HG02571 (cell line): ENCODE measurements around the gene PLCH2.

Source experiments
- ATAC-seq: cut with Tn5 transposase; IDR thresholded peaks from one replicate; pipeline ENCODE4 v1.9.1; 2021; ENCODE audit warnings: mild to moderate bottlenecking, moderate library complexity; ENCODE audit not compliant: unreplicated experiment

PLCH2 gene

GRCh38 chr1:2528016-2528415, 51.9 kb downstream of the PLCH2 start:
- ATAC-seq = no peak

DNA sequence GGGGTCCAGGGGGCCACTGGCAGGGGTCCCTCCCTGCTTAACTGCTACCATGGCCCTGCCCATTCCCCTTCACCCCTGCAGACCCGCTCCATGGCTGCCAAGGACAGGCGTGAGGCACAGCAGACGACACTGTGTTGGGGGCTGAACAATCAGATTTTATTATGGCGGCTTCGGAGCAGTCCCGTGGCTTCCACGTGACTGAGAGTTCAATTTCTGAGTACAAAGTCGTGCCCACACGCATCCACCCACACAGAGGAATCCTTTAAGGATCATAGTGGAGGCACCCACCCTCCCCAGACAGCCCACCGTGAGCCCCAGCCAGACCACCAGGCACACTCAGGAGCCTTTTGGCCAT, 52.5 kb downstream of the PLCH2 start:
- no peak for ATAC-seq

DNA sequence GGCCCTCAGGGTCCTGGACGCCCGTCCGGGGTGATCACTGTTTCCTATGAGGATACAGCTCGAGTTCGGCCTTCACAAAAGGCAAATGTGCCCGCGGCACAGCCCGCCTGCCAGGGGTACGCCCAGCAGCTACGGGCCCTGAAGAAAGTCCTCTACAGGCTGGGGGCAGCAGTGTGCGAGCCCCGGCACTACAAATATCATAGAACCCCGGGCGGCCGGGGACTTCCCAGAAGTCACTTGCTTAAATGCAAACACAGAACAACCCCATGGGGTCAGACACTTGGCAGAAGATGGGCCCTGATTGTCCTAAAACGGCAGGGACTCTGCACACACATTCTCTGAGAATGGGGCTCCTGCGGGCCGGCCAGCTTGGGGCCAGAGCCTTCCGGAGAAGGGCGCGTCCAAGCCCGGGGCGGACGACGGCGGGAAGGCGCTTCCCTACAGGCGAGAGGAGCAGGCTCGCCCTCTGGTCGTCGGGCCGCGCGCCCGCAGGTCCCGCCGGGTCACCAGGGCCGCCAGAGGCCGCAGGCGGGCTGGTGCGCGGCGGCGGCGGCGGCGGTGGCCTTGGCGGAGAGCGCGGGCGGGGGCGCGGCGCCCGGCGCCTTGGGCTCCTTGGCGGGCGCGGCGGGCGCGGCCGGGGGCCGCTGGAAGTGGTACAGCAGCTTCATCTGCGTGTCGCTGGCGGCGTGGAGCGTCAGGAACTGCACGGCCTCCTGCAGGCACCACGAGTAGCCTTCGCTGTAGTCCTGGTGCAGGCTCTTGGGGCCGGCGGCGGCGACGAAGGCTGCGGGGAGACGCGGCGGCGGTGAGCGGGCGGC, 53.1 kb downstream of the PLCH2 start:
- no peak for ATAC-seq

GRCh38 chr1:2529784-2530512, 53.9 kb downstream of the PLCH2 start, which contains the start of gene HES5:
TSS of gene HES5 (minus strand) at chr1:2530263. CDS start at chr1:2530164, 99 bp downstream.
- no peak for ATAC-seq

- ATAC-seq = no peak
Measured at GRCh38 chr1:2530513-2531361, 54.6 kb downstream of the PLCH2 start.

GRCh38 chr1:2532485-2533160, 56.5 kb downstream of the PLCH2 start:
- ATAC-seq = no peak

DNA sequence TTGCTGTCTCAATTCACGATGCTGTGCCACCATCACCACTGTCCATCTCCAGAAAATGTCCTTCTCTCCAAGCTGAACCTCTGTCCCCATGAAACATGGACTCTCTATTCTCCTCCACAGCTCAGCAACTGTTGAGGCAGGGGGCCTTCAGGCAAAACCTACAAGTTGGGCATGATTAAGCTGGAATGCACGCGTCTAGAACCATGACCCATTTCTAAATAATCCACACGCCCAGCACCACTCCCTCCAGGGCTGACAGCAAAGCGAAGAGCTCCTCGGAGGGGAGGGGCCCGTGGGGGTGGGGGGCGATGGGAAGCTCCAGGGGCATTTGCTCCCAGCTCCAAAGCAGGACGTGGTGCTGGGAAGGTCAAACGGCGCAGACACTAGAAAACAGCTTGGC, 57.3 kb downstream of the PLCH2 start:
- ATAC-seq = no peak

- no peak for ATAC-seq
Measured at GRCh38 chr1:2534315-2534686, 58.2 kb downstream of the PLCH2 start.

DNA sequence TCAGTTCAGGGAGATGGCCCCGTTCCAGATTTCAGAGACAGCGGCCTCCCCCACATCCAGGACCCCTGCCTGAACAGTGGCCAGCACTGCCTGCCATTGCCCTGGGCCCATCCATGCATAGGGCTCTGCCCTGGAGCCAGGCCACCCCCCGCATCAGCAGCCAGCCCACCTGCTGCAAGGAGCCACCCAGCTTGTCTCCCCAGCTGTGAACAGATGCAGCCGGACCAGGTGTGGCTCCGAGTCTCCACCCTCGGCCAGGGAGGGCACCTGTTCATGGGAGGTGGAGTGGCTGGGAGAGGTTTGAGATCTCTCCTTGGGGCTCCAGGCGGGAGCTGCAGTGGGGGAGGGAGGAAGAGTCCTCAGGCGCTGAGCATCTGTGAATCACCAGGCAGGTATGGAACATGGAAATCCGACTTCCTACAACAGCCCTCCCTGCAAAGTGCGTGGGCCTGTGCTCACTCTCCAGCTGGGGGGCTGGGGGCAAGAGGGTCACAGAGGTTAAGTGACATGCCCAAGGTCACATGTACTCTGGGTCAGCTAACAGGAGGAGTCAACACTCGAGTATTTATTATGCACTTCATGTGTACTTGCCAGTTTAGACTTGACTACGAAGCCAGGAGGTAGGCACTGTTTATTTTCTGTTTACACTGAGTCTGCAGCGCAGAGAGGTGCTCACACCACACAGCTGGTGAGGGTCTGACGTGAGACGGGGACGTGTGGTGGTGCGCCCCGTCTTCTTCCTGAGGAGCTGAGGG, 58.8 kb downstream of the PLCH2 start:
- ATAC-seq = no peak

GRCh38 chr1:2535455-2535854, 59.4 kb downstream of the PLCH2 start:
- no peak for ATAC-seq

GRCh38 chr1:2535981-2536380, 59.9 kb downstream of the PLCH2 start:
- ATAC-seq = no peak

DNA sequence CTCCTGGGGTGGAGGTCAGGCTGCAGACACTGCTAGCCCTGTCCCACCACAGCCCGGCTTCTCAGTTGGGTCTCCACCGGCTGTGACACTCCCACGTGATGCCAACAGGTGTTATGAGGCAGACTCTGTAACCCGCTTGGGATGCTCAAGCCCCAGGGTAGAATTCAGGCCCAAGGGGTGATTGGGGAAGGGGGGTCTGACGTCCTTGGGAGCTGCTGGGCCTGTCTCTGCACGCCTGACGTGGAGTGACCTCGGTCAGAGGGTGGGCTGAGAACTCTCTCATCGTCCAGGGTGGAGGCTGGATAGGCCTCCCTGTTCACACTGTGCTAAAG, 61.7 kb downstream of the PLCH2 start:
- no peak for ATAC-seq

GRCh38 chr1:2538376-2538775, 62.3 kb downstream of the PLCH2 start:
- no peak for ATAC-seq

- ATAC-seq = no peak
Measured at GRCh38 chr1:2538872-2539271, 62.8 kb downstream of the PLCH2 start.

DNA sequence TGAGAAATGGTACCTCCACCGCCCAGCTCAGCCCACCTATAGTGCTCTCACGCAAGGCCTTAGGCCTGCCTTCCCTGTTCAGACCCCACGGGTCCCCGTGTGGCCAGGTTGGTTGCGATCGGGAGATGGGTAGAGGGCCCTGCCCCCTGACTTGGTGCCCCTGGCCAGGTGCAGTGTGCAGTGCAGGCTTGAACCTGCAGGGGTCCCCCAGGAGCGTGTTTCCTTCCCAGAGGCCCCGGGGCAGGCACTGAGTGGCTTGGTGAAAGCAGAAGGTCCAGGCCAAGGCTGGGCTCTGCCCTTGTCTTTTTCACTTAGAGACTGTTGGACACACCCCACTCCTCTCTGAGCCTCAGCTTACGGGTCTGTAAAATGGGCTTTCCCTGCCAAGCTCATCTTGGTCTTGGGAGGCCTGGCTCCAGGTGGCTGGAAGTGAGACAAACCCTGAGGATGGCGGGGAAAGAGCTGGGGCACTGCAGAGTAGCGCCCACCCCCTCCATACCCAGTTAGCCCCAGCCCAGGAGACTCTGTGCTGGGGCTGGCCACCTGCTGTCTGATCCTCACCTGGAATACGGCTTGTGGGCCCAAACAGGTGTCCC, 63.3 kb downstream of the PLCH2 start:
- ATAC-seq = no peak

- ATAC-seq = no peak
Measured at GRCh38 chr1:2540816-2541492, 64.9 kb downstream of the PLCH2 start.

DNA sequence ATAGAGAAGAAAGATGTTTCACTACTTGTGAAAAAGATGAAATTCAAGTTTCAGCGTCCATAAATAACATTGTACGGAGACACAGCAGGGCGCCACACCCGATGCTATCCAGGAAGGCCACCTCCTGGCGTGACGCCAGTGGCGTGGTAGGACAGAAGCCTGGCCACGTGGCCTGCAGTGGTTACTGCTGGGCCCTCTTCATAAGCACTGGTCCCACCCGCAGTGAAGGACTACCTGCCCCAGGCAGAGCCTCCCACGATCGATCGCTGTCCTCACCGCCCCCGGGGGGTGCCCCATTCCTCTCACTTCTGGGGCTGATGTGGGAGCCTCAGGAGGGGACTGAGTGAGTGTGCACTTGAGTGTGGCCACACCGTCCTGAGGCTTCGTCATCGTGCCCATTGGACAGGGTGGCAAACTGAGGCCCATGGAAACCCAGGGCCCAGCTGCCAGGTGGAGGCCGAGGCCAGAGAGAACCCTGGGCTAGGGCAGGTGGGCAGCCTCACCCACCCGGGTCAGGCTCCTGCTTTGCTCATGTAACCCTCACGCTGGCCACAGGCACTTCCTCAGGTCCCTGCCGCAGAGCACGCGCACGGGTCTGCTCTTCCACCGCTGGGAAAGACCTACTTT, 65.6 kb downstream of the PLCH2 start:
- no peak for ATAC-seq

DNA sequence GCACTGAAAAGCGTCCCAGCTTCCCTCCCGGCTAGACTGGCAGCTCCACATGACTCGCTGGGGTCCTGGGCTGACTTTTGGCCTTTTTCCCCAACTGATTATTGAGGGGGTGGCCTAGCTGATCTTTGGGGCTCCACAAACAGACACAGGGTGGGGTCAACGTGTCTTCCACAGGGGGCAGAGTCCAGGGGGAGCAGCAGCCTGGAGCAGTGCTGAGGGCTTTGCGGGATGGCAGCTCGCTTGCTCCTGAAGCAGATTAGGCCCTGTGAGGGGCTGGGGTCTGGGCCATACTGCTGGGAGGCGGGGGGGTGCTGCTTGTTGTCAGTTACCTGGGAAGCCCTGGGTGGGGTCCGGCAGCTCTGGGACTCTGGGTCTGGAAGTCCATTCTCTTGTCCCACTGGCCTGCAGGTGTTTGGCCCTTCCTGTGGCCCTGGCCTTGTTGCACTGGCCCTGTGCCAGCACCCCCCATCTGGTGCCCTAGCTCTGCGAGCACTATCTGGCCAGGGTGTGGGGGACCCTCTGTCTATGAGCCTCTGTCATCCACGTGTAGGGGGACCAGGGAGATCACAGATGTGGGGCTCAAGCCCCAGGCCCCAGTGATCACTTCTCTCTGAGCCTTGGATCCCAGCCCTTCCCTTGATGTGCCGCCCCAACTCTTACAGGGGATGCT, 66.3 kb downstream of the PLCH2 start:
- ATAC-seq = no peak
